Loucy (cell line): Measurements from ENCODE around the gene FMNL2.

Source experiments
- CTCF ChIP-seq: fragments of 200-600 bp; sonication (generic); conservative IDR thresholded peaks from 2 replicates; pipeline ENCODE4 v1.5.1; 2014; ENCODE audit warnings: mild to moderate bottlenecking, antibody characterized with exemption, low read length
- EZH2phosphoT487 ChIP-seq: fragments of 200-600 bp; IDR thresholded peaks from 2 replicates; pipeline ENCODE4 v1.6.1; 2018; ENCODE audit warnings: antibody characterized with exemption, mild to moderate bottlenecking, moderate library complexity, borderline replicate concordance

DNA sequence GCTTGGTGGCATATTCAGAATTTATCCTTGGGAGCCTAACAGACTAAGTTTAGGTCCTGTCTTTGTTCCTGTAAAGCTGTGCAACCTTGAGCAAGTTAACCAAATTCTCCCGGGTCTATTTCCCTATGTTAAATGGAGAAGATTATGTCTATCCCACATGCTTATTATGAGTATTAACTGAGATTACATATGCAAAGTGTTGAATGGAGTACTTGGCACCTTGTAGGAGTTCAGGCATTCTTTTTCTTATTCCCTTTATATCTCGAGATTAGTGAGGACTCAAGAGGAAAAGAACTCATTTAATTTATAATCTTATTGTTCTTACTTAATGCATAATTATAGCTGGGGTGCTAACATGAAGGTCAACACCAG is 184.6 kb downstream of the FMNL2 start:
- TF ChIP-seq CTCF (no peak), EZH2phosphoT487 (no peak)
